Large intestine (tissue), 3 donors: ENCODE data around the gene CETN2. TPM values are rescaled to one million over a fixed set of nuclear protein-coding genes. Genes with fewer than 3 reads are reported as not detected.
"Not testable (repeated sequence)": the region's sequence is repeated elsewhere in the genome, so short reads cannot be mapped to it uniquely, and the experiment has no call there.

Experiments
- DNase-seq, 2 donors: peaks; one replicate each; pipeline versions ENCODE4 v3.0.0 to v3.0.0-alpha.2; 2013
- H3K27ac ChIP-seq: one replicate; pipeline ENCODE4 v1.5.1; 2013; ENCODE audit warnings: low read length
- H3K27me3 ChIP-seq: 2 replicates; pipeline ENCODE4 v1.6.1; 2013; ENCODE audit warnings: low read length; ENCODE audit not compliant: control insufficient read depth, insufficient read depth
- H3K36me3 ChIP-seq: 2 replicates; pipeline ENCODE4 v1.6.1; 2013; ENCODE audit warnings: low read length; ENCODE audit not compliant: control insufficient read depth, insufficient read depth
- H3K4me1 ChIP-seq: one replicate; pipeline ENCODE4 v1.6.1; 2013; ENCODE audit warnings: low read length; ENCODE audit not compliant: control insufficient read depth, insufficient read depth
- H3K4me3 ChIP-seq: one replicate; pipeline ENCODE4 v1.5.1; 2013; ENCODE audit warnings: low read length
- H3K9me3 ChIP-seq: one replicate; pipeline ENCODE4 v1.6.1; 2013; ENCODE audit warnings: mild to moderate bottlenecking, low read depth, low read length, moderate library complexity; ENCODE audit not compliant: control insufficient read depth
- WGBS: methylation state at CpG from one replicate; pipeline ENCODE4 v1.1.5; 2013; ENCODE audit warnings: low lambda C conversion rate; ENCODE audit not compliant: insufficient coverage; 5-methylcytosine and 5-hydroxymethylcytosine counted together
- polyA plus RNA-seq: library from polyadenylated mRNA; unstranded; fragments of 120-200 nt; gene quantifications from one replicate; pipeline ENCODE4 v1.2.1, GENCODE V29; 2013

The CETN2 gene
- polyA plus RNA-seq, 1 donor = 37.0 TPM

GRCh38 chrX:152835470-152835869 is 4.9 kb upstream of the CETN2 start:
- not testable (repeated sequence) for H3K9me3 ChIP-seq, H3K36me3 ChIP-seq, H3K27me3 ChIP-seq, H3K27ac ChIP-seq, DNase-seq, H3K4me1 ChIP-seq, H3K4me3 ChIP-seq
- WGBS = no CpG with 5 or more reads among the region's 1 CpG

GRCh38 chrX:152833378-152833777 is 2.8 kb upstream of the CETN2 start:
- no peaks in the 10 kb centered on the region for H3K9me3 ChIP-seq
- DNase-seq = no peak
- H3K27me3 ChIP-seq = no peaks in the 10 kb centered on the region
- no peak overlapping the region for H3K27ac ChIP-seq
- no peak overlapping the region for H3K4me3 ChIP-seq
- peaks cover 2% of the 10 kb centered on the region for H3K36me3 ChIP-seq
- H3K4me1 ChIP-seq = peaks cover 8% of the 10 kb centered on the region
- WGBS = no CpG with 5 or more reads among the region's 4 CpGs

- no peaks in the 10 kb centered on the region for H3K9me3 ChIP-seq
- DNase-seq = no peak
- H3K27me3 ChIP-seq = no peaks in the 10 kb centered on the region
- H3K4me1 ChIP-seq = peaks cover 8% of the 10 kb centered on the region
- H3K4me3 ChIP-seq = no peak overlapping the region
- peaks cover 6% of the 10 kb centered on the region for H3K36me3 ChIP-seq
- H3K27ac ChIP-seq = no peak overlapping the region
- WGBS = no CpG with 5 or more reads among the region's 5 CpGs
Observed at GRCh38 chrX:152832520-152832919, 2.0 kb upstream of the CETN2 start.

GRCh38 chrX:152831391-152831790 is 834 bp upstream of the CETN2 start:
- WGBS = 0% methylated on average over 2 of the region's 10 CpGs
- H3K4me1 ChIP-seq = peaks cover 8% of the 10 kb centered on the region
- H3K4me3 ChIP-seq = peak overlapping the region; percentile 55
- H3K27me3 ChIP-seq = no peaks in the 10 kb centered on the region
- peak in 1 of 2 donors; percentile 4 for DNase-seq
- peak overlapping the region; percentile 47 for H3K27ac ChIP-seq
- peaks cover 9% of the 10 kb centered on the region for H3K36me3 ChIP-seq
- no peaks in the 10 kb centered on the region for H3K9me3 ChIP-seq

- Histone ChIP-seq H3K36me3 (peaks cover 9% of the 10 kb centered on the region), H3K27me3 (peaks cover 3% of the 10 kb centered on the region), H3K27ac (no peak overlapping the region), H3K4me3 (no peak overlapping the region), H3K9me3 (no peaks in the 10 kb centered on the region), H3K4me1 (no peaks in the 10 kb centered on the region)
- no peak for DNase-seq
- WGBS = 40% methylated on average over 2 of the region's 7 CpGs
Observed at GRCh38 chrX:152824841-152825374, 5.6 kb downstream of the CETN2 start.

GRCh38 chrX:152823657-152824056 is 6.9 kb downstream of the CETN2 start:
- no CpG with 5 or more reads among the region's 6 CpGs for whole genome bisulfite sequencing
- no peaks in the 10 kb centered on the region for H3K4me1 ChIP-seq
- peaks cover 7% of the 10 kb centered on the region for H3K36me3 ChIP-seq
- no peaks in the 10 kb centered on the region for H3K9me3 ChIP-seq
- no peak overlapping the region for H3K4me3 ChIP-seq
- no peak overlapping the region for H3K27ac ChIP-seq
- peaks cover 3% of the 10 kb centered on the region for H3K27me3 ChIP-seq
- no peak for DNase-seq

GRCh38 chrX:152822383-152823086 is 8.0 kb downstream of the CETN2 start:
- Histone ChIP-seq H3K4me1 (no peaks in the 10 kb centered on the region), H3K9me3 (no peaks in the 10 kb centered on the region), H3K27ac (no peak overlapping the region), H3K36me3 (peaks cover 3% of the 10 kb centered on the region), H3K27me3 (peaks cover 3% of the 10 kb centered on the region), H3K4me3 (no peak overlapping the region)
- WGBS = no CpG with 5 or more reads among the region's 6 CpGs
- DNase-seq = no peak

GRCh38 chrX:152821145-152821765 is 9.3 kb downstream of the CETN2 start:
- Histone ChIP-seq H3K27ac (no peak overlapping the region), H3K27me3 (peaks cover 3% of the 10 kb centered on the region), H3K9me3 (no peaks in the 10 kb centered on the region), H3K4me1 (peaks cover 4% of the 10 kb centered on the region), H3K4me3 (no peak overlapping the region), H3K36me3 (no peaks in the 10 kb centered on the region)
- 80% methylated on average over 1 of the region's 3 CpGs for WGBS
- no peak for DNase-seq

- Histone ChIP-seq H3K4me1 (peaks cover 4% of the 10 kb centered on the region), H3K36me3 (no peaks in the 10 kb centered on the region), H3K4me3 (no peak overlapping the region), H3K27me3 (peaks cover 3% of the 10 kb centered on the region), H3K9me3 (no peaks in the 10 kb centered on the region), H3K27ac (no peak overlapping the region)
- DNase-seq = no peak
- no CpG with 5 or more reads among the region's 7 CpGs for WGBS
Observed at GRCh38 chrX:152819732-152820131, 10.8 kb downstream of the CETN2 start.

- no CpG with 5 or more reads among the region's 2 CpGs for WGBS
- Histone ChIP-seq H3K27me3 (peaks cover 3% of the 10 kb centered on the region), H3K27ac (no peak overlapping the region), H3K4me3 (no peak overlapping the region), H3K36me3 (no peaks in the 10 kb centered on the region), H3K9me3 (no peaks in the 10 kb centered on the region), H3K4me1 (peaks cover 4% of the 10 kb centered on the region)
- DNase-seq = no peak
Observed at GRCh38 chrX:152819266-152819665, 11.3 kb downstream of the CETN2 start.
